ENCODE measurements around the gene UBE2H. TPM values are rescaled to one million over a fixed set of nuclear protein-coding genes. Genes with fewer than 3 reads are reported as not detected.

Gene UBE2H
- total RNA-seq, 1 experiment from 2014 or later = 75.1 TPM

DNA sequence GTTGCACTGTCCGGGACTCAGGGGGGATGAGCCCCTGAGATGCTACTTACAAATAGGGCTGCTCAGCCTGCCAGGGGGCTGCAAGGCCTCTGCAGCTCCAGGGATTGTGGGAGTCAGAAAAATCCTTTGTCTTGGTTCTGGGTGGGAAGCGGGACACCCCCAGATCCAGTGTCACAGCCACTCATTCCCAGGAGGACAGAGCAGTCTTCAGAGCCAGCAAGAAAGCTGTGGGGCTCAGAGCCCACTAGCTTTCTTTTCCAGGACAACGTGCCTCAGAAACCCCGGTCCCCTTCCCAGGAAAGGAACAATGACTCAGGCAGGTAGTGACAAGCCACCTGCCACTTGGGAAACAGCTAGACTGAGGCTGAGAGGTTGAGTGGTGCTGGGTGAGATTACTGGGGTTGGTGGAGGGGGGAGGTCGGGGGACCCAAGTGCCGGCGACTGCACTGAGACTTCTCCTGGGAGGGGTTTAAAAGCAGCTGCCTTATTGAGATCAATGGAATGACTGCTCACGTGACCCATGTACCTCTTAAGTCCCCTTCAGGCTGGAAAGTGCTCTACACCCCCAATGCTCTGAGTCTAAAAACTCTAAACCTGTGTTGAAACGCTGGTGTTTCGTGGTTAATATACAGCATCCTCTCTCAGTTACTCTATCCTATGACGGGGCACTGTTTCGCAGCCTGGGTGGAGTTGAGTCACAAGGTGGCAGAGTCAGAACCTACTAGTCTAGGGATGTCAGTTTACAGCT lies 123.6 kb downstream of the UBE2H start:
- peaks cover 4% of the 10 kb centered on the region for H3K23me2 ChIP-seq (ENCODE audit: insufficient read length, low read depth, low read length, poor library complexity, severe bottlenecking)
- no peak overlapping the region for H3K23ac ChIP-seq (ENCODE audit: insufficient read length, low read depth, low read length)
- no peak overlapping the region for H2AFZ ChIP-seq (ENCODE audit: low read length)
- H2BK15ac ChIP-seq (ENCODE audit: low read depth, low read length) = no peak overlapping the region
- no peak overlapping the region for H3K9ac ChIP-seq (ENCODE audit: extremely low read depth, insufficient read length, low read length)
- no peak overlapping the region for H3K18ac ChIP-seq (ENCODE audit: insufficient read length, low read depth, low read length)
- TF ChIP-seq, protein P1, sequence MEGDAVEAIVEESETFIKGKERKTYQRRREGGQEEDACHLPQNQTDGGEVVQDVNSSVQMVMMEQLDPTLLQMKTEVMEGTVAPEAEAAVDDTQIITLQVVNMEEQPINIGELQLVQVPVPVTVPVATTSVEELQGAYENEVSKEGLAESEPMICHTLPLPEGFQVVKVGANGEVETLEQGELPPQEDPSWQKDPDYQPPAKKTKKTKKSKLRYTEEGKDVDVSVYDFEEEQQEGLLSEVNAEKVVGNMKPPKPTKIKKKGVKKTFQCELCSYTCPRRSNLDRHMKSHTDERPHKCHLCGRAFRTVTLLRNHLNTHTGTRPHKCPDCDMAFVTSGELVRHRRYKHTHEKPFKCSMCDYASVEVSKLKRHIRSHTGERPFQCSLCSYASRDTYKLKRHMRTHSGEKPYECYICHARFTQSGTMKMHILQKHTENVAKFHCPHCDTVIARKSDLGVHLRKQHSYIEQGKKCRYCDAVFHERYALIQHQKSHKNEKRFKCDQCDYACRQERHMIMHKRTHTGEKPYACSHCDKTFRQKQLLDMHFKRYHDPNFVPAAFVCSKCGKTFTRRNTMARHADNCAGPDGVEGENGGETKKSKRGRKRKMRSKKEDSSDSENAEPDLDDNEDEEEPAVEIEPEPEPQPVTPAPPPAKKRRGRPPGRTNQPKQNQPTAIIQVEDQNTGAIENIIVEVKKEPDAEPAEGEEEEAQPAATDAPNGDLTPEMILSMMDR (conservative IDR thresholded peaks at IDR 0.05) = peak; percentile 25; the same call in 1 of the 3 replicates
- Mint-ChIP-seq H3K36me3 (ENCODE audit: insufficient read depth in 1 of 3, low read depth in 3 of 3) (peaks cover 6 to 23% (median 11%) of the 10 kb centered on the region in 3 experiments; a peak in 6 of 7 replicates), H3K27ac (peak overlapping the region in 2 of 3 experiments; percentile 15 to 89; a peak in 1 of 7 replicates), H3K9me3 (no peaks in the 10 kb centered on the region), H3K27me3 (ENCODE audit: low read depth) (peaks cover 10% of the 10 kb centered on the region), H3K4me3 (peak overlapping the region in 1 of 2 experiments; percentile 8; a peak in 2 of 5 replicates), H3K4me1 (peaks cover 40 to 59% of the 10 kb centered on the region in 2 experiments)
- no peak overlapping the region for H3K56ac ChIP-seq (ENCODE audit: insufficient read length, low read depth, low read length)
- H2BK5ac ChIP-seq (ENCODE audit: insufficient read length, low read length) = no peak overlapping the region
- no CpG with 5 or more reads among the region's 12 CpGs for WGBS (ENCODE audit: extremely low coverage, insufficient read length, low lambda C conversion rate)
- H3K79me1 ChIP-seq (ENCODE audit: insufficient read depth, low read depth, low read length, poor library complexity, severe bottlenecking) = no peaks in the 10 kb centered on the region
- no peak overlapping the region for H3K4me2 ChIP-seq (ENCODE audit: insufficient read depth, insufficient read length, low read length)
- no peak overlapping the region for H4K5ac ChIP-seq (ENCODE audit: insufficient read length, low read depth, low read length)
- H2BK12ac ChIP-seq (ENCODE audit: insufficient read length, low read depth, low read length) = no peak overlapping the region
- no peak overlapping the region for H3K4ac ChIP-seq (ENCODE audit: low read depth, low read length)
- no peak overlapping the region for H3K14ac ChIP-seq (ENCODE audit: insufficient read depth, low read length)
- H3K79me2 ChIP-seq (ENCODE audit: insufficient read depth, low read length) = no peaks in the 10 kb centered on the region
- no peak overlapping the region for H2AK5ac ChIP-seq (ENCODE audit: insufficient read length, low read length)
- no peak overlapping the region for H3K27ac ChIP-seq (ENCODE audit: insufficient read length, low read depth, low read length)
- H4K8ac ChIP-seq (replicated peaks; ENCODE audit: insufficient read length, low read depth, low read length) = no peak overlapping the region
- H2BK20ac ChIP-seq (ENCODE audit: low read depth, low read length, poor library complexity, severe bottlenecking) = no peak overlapping the region
- H3K27me3 ChIP-seq (ENCODE audit: insufficient read depth, low read length) = no peaks in the 10 kb centered on the region
- H3K4me1 ChIP-seq (ENCODE audit: insufficient read depth, low read length) = peaks cover 4% of the 10 kb centered on the region; the same call in 1 of the 2 replicates
- H3K9me3 ChIP-seq (ENCODE audit: control insufficient read depth, low read depth, low read length) = no peaks in the 10 kb centered on the region
- H2BK120ac ChIP-seq (ENCODE audit: low read depth, low read length, poor library complexity, severe bottlenecking) = no peak overlapping the region
- DNase-seq = peak; percentile 44
- H4K91ac ChIP-seq (ENCODE audit: insufficient read length, low read depth, low read length) = no peak overlapping the region
- H4K20me1 ChIP-seq (ENCODE audit: control insufficient read depth, insufficient read depth, insufficient read length) = no peaks in the 10 kb centered on the region
- H3T11ph ChIP-seq (ENCODE audit: low read length) = no peak overlapping the region
